ENCODE measurements around the gene TAAR9. TPM values are rescaled to one million over a fixed set of nuclear protein-coding genes. Genes with fewer than 3 reads are reported as not detected.

The TAAR9 gene, protein sequence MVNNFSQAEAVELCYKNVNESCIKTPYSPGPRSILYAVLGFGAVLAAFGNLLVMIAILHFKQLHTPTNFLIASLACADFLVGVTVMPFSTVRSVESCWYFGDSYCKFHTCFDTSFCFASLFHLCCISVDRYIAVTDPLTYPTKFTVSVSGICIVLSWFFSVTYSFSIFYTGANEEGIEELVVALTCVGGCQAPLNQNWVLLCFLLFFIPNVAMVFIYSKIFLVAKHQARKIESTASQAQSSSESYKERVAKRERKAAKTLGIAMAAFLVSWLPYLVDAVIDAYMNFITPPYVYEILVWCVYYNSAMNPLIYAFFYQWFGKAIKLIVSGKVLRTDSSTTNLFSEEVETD
- total RNA-seq (2021; ENCODE audit: unreplicated experiment) (not detected), Bru-seq, nascent RNA (not detected), BruChase-seq, experiment 1, labeled RNA remaining after a 6-hour chase (not detected), BruChase-seq, experiment 2, labeled RNA remaining after a 2-hour chase (not detected)
- not detected in 2 replicates for polyA plus RNA-seq (2012)
- long read RNA-seq, result 0 reads

DNA sequence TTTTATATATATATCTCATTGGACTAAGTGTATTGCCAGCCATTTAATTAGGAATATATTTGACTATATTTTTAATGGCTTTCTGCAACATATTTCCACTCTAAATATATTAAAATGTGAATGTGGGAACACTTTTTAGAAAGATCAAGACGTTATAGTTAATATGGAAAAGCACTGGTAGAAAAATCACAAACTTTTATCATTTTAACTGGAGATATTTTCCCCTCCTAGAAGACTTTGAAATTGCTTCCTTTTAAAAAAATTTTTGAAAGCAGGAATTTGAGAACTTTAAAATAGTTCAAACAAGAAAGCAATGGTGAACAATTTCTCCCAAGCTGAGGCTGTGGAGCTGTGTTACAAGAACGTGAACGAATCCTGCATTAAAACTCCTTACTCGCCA, at the start of gene TAAR9:
Gene TAAR9, plus strand, starts transcription at position 301 of the 400 bp plus-strand sequence. Its CDS starts 13 bp downstream, at position 314.
- Histone ChIP-seq H2AFZ (ENCODE audit: low read depth, low read length, poor library complexity, severe bottlenecking) (no peak within 1 kb of the TSS), H3K79me2 (ENCODE audit: insufficient read depth, low read length) (no peaks in the 10 kb centered on the region), H3K9ac (ENCODE audit: low read length) (no peak within 1 kb of the TSS), H3K9me3 (ENCODE audit: control insufficient read depth in 1 of 2, insufficient read depth in 1 of 2, low read depth in 1 of 2, low read length in 2 of 2) (no peaks in the 10 kb centered on the region), H3K9me2 (ENCODE audit: insufficient read depth) (no peaks in the 10 kb centered on the region), H3K27ac (ENCODE audit: low read depth, low read length) (no peak within 1 kb of the TSS), H3K4me2 (ENCODE audit: low read length) (no peak within 1 kb of the TSS), H3K4me3 (replicated peaks in 1 of 2; ENCODE audit: low read depth in 1 of 2, low read length in 2 of 2) (no peak within 1 kb of the TSS), H3K27me3 (ENCODE audit: insufficient read depth, low read length) (no peaks in the 10 kb centered on the region), H4K20me1 (ENCODE audit: insufficient read depth) (no peaks in the 10 kb centered on the region), H3K36me3 (ENCODE audit: control insufficient read depth in 1 of 2, insufficient read depth in 2 of 2, low read length in 2 of 2) (no peaks in the 10 kb centered on the region), H3K4me1 (ENCODE audit: control insufficient read depth in 1 of 2, insufficient read depth in 2 of 2, low read length in 2 of 2) (no peaks in the 10 kb centered on the region)
- RAD21 ChIA-PET (ENCODE audit: low non-redundant PET in 1 of 2, low total read pairs in 2 of 2, uncharacterized antibody in 2 of 2, unreplicated experiment in 2 of 2), result no interaction called here
- TF ChIP-seq EZH2 (IDR thresholded peaks at IDR 0.05), result no peak
- TF ChIP-seq ZNF274 (IDR thresholded peaks at IDR 0.05; ENCODE audit: low read depth, low read length), result no peak
- no peak for TF ChIP-seq POLR2AphosphoS5 (IDR thresholded peaks at IDR 0.05; ENCODE audit: low read depth, low read length)
- no peak for TF ChIP-seq ELF1 (IDR thresholded peaks at IDR 0.05; ENCODE audit: borderline replicate concordance, low read depth)
- TF ChIP-seq, protein P1, sequence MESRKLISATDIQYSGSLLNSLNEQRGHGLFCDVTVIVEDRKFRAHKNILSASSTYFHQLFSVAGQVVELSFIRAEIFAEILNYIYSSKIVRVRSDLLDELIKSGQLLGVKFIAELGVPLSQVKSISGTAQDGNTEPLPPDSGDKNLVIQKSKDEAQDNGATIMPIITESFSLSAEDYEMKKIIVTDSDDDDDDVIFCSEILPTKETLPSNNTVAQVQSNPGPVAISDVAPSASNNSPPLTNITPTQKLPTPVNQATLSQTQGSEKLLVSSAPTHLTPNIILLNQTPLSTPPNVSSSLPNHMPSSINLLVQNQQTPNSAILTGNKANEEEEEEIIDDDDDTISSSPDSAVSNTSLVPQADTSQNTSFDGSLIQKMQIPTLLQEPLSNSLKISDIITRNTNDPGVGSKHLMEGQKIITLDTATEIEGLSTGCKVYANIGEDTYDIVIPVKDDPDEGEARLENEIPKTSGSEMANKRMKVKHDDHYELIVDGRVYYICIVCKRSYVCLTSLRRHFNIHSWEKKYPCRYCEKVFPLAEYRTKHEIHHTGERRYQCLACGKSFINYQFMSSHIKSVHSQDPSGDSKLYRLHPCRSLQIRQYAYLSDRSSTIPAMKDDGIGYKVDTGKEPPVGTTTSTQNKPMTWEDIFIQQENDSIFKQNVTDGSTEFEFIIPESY (IDR thresholded peaks at IDR 0.05; ENCODE audit: extremely low read depth, insufficient replicate concordance, low read length), result no peak
- no peak for TF ChIP-seq EGR1 (IDR thresholded peaks at IDR 0.05; ENCODE audit: low read depth)
- TF ChIP-seq YY1 (IDR thresholded peaks at IDR 0.05; ENCODE audit: extremely low read depth, insufficient replicate concordance, low read depth, low read length), result no peak
- no peak for TF ChIP-seq EZH2phosphoT487 (IDR thresholded peaks at IDR 0.05; ENCODE audit: borderline replicate concordance)
- TF ChIP-seq SP1 (IDR thresholded peaks at IDR 0.05; ENCODE audit: low read depth), result no peak
- TF ChIP-seq ZFX (IDR thresholded peaks at IDR 0.05), result no peak
- TF ChIP-seq POLR2A (IDR thresholded peaks at IDR 0.05; ENCODE audit: borderline replicate concordance, extremely low read depth, insufficient read depth, insufficient read length), result no peak
- TF ChIP-seq JUND (IDR thresholded peaks at IDR 0.05), result no peak
- CTCF ChIA-PET, result no interaction called here
- no TSS peak for BruUV-seq (replicated peaks)
- intact Hi-C loops (cut with micrococcal nuclease), result no loop called here
- DNase-seq (ENCODE audit: low read depth, low spot score), result no peak
- POLR2A ChIA-PET, result no interaction called here
- no peak for ATAC-seq
